Left renal pelvis (tissue), 4 donors: Measurements from ENCODE around the gene VGLL4. TPM values are rescaled to one million over a fixed set of nuclear protein-coding genes. Genes with fewer than 3 reads are reported as not detected.
"Not testable (repeated sequence)": the region's sequence is repeated elsewhere in the genome, so short reads cannot be mapped to it uniquely, and the experiment has no call there.

Source experiments
- DNase-seq, 4 donors: peaks; one replicate each; pipeline ENCODE4 v3.0.0-alpha.2; 2013; ENCODE audit warnings: low read depth in 4 of 4, low spot score in 3 of 4
- polyA plus RNA-seq, 4 donors: library from polyadenylated mRNA; unstranded; fragments of 120-200 nt; gene quantifications; one replicate each; pipeline ENCODE4 v1.2.1, GENCODE V29; 2013; ENCODE audit not compliant: insufficient read length in 4 of 4

Gene VGLL4
- polyA plus RNA-seq, 4 donors, result 104 to 145 (median 113) TPM

DNA sequence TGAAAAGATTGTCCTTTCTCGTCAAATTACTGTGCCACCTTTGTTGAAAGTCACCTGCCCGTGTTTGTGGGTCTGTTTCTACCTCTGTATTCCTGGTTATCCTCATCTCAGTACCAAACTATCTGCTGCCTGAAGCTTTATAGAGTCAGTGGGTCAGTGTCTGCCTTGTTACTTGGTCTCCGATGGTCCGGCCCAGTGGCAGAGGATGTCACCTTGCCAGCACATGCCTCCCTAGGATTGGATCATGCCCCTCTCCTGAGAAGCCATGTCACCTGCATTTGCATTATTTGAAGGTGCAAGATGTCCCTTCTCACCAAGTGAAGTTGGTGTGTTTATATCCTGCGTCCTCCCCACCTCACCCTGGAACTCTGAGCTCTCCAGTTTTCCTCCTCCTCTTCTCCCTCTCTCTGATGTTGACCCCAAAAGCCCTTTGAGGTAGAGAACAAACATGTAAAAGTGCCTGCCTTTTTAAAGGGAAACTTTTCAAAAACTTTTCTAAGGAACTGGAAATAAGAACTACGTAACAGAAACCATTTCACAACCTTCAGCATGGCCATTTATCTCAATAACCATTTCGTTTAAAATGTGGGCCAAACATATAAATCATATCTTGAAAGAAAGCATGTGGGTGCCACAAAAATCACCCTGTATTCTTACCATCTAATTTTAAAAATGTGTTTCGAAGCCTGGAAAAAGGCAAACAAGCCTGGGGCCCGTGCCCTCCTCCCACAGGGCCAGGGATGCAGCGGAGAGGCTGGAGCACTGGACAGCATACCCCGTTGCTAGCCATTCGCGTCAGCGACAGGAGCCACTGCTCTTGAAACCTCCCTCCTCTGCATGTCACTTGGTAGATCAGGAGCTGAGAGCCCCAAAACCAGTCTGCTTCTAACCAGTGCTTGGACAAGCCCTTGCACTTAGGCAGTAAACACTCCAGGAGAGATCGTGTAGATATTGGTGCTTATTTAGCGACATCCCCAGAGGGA is 102.1 kb downstream of the VGLL4 start:
- DNase-seq, result no peak

DNA sequence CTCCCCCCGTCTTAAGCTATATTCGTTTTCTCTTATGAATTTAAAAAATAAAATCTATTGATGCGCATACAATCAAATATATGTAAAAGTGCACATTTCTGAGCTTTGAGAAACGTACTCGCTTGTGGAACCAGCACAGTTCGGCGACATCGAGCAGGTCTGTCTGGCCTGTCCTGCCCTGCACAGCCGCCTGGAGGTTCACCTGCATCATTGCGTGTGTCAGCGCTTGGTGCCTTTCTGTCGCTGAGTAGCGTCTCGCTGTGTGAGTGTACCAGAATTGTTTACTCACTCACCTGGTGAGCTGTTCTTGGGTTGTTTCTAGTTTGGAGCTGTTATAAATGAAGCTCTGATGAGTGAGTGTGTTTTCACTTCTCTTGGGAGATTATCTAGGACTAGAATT is 104.0 kb downstream of the VGLL4 start:
- no peak for DNase-seq

DNA sequence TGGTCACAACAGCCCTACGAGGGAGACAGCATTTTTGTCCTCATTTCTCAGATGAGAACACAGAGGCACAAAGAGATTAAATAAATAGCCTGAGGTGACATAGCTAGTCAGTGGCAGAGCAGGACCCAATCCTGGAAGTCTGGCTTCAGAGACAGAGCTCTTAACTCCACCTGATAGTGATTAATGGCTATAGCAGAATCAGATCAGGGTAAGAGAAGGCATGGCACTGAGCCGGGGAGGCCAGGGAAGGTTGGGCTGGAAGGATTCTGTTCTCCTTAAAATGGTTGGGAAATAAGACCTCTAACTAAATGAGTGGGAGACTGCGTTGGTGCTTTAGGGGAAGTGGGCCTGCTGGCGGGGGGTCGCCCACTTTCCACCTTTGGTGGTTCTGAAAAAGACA is 104.5 kb downstream of the VGLL4 start:
- DNase-seq, result no peak

DNA sequence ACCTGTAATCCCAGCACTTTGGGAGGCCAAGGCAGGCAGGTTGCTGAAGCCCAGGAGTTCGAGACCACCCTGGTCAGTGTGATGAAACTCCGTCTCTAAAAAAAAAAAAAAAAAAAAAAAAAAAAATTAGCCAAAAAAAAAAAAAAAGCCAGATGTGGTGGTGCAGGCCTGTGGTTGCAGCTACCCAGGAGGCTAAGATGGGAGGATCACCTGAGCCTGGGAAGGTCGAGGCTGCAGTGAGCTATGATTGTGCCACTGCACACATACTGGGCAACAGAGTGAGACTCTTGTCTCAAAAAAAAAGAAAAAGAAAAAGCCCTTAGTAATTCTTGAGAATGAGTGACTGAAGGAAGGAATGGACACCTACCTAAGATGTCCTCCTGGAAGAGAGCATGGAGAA is 105.1 kb downstream of the VGLL4 start:
- DNase-seq, result no peak

DNA sequence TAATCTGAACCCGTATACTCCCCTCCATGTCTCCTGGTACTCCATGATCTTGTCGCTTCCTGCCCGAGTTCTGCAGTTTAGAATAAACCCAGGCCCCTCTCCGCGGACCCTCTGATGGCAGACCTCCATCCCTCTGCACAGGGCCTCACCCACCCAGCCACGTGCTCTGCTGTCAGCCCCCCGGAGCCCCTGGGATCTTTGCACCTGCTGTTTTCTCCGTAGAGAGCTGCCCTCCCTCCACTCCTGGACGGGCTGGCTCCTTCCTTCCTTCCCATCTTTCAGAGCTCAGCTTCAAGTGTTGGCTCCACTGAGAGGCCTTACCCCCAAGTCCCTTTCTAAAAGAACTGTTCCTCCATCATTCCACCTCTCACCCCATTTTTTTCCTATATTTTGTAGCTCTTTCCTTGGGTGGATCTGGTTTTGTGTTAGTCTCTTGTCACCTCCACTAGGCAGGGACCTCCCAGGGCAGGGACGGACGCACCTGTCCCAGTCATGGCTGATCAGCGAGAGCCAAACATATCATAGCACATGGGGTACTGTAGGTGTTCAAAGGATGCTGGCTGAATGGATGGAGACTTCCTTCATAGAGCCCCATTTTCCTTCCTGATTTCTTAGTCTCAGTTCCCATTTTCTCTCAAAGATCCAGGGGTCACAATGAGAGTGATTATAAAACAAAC is 106.6 kb downstream of the VGLL4 start:
- DNase-seq, result no peak

DNA sequence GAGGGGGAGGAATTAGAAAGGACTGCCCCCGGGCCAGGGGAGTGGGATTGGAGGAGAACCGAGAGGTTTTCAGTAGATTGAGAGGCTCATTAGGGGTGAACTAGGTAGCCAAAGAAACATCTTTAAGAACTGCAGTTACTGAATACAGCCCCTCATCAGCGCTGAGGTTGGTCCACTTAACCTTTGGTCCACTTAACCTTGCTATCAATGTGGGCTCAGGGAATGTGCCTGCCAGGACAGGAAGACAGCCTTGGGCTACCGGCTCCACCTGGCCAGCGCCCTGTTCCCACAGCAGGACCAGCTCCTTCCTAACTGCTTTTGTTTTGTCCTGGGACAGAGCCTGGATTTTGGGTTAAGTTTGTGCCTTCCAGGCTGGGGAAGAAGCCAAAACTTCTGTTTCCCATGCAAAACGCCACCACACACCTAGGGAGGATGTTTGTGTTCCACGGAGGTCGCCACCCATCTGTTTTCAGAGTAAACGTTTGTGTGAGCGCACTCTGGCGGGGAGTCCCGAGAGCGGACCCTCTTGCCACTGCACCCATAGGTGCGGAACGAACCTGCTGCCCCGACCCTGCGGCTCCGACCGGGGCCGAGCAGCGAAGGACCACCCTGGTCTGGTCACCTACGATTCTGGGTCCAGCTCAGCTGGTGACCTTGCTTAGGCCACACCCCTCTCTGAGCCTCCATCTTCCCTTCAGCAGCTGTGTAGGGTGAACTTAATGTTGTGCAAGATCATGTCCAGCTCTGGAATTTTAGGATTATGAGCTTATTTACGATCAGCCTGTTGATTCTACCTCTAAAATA is 107.4 kb downstream of the VGLL4 start:
- no peak for DNase-seq

DNA sequence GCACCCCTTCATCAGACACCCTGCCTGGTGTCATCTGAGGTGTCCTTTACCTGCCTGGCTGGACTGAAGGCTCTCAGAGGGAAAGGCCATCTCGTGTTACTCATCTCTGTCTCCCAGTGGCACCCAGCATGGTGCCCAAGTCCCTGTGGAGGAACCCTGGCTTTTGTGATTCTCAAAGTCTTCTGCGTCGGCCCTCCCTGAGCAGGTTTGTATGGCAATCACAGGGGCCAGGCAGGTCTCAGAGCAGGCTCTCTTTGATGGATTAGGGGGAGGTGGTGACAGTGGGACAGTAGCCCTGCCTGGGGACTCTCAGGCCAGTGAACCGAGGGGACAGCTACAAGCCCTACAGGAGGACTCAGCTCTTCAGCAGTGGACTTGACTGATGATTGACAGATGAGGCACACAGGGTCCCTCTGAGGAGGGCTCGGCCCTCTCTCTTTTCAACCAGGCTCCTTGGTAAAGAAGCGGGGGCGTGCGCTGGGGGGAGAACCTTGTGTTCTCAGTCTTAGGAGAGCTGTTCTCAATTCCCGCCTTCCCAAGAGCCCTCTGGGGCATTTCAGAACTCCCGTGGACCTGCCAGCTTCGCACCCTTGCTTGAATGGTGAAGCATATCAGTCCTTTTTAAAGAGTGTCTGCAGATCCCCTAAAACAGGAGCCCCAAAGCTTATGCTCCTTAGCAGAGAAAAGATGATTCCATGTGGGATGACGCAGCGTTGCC is 108.3 kb downstream of the VGLL4 start:
- no peak for DNase-seq

DNA sequence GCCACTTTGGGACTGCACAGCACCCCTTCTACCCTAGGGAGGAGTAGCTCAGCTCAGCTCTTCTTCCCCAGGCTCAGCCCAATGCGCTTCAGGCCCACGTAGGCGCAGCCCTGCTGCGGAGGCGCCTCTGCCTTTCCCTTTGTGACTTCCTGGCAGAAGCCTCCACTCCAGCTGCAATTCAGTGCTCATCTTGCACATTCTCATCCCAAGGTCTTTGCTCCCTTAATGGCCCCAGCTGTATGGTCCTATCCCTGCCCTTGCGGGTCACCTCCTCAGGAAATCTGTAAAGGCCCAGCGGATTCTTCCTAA is 109.0 kb downstream of the VGLL4 start:
- no peak for DNase-seq

DNA sequence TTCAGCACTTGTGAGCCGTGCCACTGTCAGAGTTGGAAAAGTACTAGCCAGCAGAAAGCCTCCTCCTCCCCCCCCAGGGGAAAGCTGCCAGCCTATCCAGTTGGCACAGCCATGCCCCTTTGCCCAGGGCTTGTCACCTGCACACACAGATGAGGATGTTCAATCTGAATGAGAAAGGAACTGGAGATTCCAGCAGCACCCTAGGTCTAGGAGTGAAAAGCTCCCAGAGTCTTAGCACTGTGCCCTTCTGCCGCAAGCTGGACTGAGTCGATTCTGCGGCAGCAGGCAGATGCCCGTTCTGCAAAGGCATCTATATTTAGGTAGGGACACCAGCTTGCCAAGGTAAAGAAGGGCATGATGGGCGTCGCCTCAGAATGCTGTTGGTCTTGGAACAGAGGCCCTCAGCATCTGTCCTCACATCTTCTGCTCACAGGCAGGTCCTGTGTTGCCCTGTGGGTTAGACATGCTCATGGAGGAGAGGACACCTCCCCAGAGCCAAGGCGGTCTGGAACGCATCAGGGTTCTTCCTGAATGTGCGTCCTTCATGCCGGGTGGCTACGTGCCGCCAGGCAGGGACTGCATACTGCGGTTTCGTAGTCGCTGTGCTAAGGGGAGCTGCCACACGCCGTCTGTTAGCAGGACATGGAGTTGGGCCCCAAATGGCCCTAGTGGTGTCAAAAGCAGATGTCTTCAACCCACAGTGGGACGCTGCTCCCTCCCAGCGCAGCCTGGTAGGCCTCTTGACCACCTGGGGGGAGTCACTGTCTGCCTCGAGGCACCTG is 109.5 kb downstream of the VGLL4 start:
- no peak for DNase-seq

DNA sequence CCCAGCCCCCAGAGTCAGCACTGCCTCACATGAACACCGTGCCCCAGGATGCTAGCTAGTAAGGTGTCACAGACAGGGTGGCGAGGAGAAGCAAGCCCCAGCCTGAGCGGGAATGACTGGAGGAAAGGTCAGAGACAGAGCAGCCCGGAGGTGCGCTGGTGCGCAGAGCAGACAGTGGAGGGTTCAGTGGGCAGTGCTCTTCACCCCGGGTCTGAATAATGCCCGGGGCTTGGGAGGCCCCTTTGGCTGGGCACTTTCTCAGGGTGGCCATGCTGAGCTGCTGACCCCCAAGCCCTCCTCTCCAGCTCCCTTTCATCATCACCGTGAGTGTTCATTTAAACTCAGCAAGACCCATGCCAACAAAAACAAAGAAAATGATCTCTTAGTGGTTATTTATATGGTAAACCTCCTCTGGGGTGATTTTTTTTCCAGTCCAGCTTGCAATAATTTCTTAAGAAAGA is 110.8 kb downstream of the VGLL4 start:
- DNase-seq, result no peak

DNA sequence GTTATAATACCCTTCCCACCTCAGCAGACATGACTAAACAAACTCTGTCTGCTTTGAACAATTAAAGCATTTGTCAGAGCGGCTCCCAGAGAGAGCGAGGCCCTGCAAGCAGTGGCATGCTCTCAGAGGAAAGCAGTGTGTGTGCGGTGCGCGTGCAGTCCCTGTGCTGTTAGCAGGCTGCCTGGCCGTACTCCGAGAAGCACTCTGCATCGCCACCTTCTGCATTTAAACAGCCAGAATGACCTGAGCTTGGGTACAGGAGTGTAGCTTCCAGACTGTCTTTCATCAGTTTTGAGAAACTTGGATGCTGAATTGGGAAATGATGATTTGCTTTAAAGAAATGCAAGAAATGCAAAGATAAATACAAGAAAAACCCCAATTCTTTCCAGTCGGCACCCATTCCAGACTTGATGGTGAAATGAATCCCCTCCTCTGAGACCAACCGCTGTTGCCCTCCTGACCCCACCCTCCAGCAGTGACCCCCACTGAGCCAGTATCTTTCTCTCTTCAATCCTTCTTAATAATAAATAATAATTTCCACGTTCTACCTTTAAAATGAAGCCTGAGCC is 113.5 kb downstream of the VGLL4 start:
- DNase-seq, result no peak

DNA sequence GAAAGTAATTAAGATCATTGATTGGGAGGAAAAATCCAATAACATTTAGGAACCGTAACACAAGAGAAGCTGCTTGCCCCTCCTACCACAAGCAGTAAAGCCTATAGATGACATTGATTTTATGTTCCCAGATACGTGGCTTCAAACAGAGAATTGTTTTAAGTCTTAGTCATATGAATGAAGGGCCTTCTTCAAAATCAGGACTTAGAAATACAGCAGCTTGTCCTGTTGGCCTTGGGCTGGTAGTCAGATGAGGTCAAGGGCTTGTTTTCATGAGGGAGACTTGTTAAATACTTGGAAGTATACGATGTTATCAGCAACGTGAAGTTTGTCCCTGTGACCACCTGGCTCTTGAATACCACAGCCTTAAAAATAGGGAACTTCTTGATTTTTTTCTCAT is 114.4 kb downstream of the VGLL4 start:
- no peak for DNase-seq

DNA sequence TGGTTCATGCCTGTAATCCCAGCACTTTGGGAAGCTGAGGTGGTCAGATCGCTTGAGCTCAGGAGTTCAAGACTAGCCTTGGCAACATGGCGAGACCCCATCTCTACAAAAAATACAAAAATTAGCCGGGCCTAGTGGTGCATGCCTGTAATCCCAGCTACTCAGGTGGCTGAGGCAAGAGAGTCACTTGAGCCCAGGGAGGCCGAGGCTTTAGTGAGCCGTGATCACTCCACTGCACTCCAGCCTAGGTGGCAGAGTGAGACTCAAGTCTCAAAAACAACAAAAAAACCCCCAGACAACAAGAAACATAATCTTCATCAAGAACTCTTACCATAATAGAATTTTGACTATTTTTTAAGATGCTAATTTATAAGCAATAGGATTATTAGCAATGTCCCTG is 117.6 kb downstream of the VGLL4 start:
- DNase-seq, result not testable (repeated sequence)

DNA sequence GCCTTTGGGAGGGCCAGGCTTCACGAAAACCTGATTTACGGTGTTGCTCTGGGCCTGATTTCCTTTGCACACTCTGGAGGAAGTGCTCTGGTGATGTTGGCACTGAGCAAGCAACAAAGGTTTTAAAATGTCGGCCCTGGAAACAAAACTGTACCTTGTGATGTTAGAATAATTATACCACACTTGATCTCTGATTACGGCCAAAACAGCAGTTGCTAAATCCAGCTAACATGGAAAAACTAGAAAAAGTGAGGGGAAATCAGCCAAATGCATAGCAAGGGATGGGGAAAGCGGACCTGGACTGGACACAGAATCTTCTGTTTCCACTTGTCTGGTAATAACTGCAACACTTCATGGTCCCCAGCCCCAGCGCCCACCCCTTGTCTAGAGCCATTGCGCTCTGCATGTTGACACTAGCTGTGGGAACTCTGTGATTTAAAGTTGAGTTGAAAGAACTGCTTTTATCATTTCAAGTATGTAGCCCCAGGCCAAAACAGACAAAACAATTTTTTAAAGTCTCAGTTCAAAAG is 120.1 kb downstream of the VGLL4 start:
- DNase-seq, result no peak

DNA sequence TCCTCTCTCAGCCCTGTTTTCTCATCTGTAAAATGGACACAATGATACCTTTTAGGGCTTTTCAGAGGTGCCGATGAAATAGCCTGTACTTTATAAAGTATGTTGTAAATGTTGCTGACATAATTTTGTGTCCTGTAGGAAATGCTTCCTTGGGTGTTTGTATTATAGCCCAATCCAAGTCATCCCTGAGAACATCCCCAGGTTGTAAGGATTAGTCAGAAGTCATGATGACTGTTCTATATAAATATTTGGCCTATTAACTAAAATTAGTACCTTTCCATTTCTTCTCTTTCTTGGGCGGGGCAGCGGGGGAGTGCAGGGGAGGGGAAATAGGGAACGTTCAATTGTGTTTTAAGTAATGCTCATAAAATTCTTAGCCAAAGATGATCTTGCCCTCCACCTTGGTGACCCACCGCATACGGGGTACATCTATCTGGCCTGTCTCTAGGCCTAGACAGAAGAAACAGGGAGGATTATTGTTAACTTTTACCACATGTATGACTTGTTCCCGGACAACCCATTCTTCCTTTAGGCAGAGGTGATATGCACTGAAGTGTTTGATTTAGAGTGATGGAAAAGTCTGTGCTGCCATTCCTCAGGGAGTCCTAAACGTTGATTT is 120.7 kb downstream of the VGLL4 start:
- no peak for DNase-seq

DNA sequence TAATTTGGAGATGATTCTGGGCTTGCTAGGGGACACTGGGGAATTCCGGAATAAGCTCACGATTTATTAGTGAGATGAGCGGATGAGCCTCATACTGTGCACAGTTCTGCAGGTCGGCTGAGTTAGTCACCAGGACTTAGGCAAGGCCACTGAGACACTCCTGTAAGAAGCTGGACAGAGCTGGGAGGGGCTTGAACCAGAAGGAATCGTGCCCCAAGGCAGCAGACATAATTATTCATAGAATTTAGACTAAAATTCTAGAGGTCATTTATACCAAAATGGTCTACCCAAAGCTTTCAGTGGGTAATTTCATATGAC is 121.4 kb downstream of the VGLL4 start:
- no peak for DNase-seq

DNA sequence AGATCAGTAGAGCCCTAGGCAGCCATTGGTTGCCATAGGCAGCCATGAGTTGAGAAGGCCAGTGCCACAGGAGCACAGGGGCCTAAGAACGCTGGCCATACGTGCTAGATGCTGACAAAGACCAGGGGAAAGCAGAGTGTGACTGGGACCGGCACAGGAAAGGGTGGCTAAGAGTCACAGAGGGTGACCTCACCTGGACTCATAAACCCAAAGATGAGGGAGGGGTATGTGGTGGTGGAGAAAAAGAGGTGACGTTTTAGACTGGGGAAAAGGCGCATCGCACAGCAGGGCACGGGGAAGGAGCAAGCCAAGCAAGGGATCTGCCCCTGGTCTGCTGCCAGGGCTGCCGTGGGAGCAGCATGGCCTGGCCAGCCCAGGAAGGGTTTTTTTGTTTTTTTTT is 122.5 kb downstream of the VGLL4 start:
- no peak for DNase-seq

DNA sequence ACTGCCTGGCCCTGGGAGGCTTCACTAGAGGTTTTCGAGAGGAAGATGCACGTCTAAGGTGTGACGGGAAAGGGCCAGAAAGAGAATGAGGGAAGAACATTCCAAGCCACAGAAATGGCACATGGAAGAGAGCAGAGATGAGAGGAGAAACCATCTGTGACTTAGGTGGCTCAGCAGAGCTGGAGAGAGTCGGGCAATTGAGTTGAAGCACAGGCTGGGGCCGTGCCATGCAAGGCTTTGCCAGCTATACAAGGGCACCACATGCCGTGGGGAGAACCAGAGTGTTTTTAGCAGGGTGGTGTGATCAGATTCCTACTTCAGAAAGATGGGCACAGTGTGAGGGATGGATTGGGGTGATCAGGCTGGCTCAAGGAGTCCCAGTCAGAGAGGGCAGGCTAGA is 126.1 kb downstream of the VGLL4 start:
- no peak for DNase-seq
